ENCODE data around the gene PPP2R5A.
"Not testable (repeated sequence)": the region's sequence is repeated elsewhere in the genome, so short reads cannot be mapped to it uniquely, and the experiment has no call there.

PPP2R5A gene

GRCh38 chr1:212297338-212297737, 12.1 kb downstream of the PPP2R5A start:
- DNase-seq (ENCODE audit: low read depth in 2 of 2) = no peak

DNA sequence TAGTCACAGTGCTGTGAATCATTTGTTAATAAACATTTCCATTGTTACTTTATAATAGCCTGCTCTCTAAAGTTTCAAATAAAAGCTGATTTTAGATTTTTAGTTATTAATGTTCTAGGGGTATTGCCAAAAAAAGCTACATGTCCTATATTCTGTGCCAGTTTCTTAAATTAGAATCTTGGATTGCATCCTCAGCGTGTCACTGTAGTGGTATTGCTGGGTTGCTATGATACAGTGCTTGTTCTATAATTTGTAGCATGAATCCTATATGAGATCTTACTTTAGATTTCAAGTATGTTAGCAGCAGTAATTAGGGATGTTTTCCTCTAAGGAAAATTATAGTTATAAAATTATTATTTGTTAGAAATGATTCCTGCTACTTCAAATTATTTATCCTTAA, 16.4 kb downstream of the PPP2R5A start:
- DNase-seq (ENCODE audit: low read depth in 2 of 2) = no peak

DNA sequence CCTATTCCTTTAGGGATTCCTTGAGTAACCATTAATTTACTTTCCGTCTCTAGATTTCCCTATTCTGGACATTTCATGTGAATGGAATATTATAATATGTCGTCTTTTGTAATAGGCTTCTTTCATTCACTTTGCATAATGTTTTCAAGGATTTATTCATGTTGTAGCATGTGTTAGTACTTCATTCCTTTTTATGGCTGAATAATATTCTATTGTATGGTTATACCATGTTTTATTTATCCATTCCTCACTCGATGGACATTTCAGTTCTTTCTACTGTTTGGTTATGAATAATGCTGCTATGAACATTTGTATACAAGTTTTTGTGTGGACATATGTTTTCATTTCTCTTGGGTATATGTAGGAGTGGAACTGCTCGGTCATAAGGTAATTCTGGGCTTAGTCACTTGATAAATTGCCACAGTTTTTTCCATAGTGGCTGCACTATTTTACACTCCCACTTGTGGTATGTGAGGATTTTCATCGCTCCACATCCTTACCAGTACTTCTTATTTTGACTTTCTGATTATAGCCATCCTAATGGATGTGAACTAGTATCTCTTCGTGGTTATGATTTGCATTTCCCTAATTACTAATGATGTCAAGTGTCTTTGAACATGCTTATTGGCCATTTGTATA, 17.7 kb downstream of the PPP2R5A start:
- no peak for DNase-seq (ENCODE audit: low read depth in 2 of 2)

- DNase-seq (ENCODE audit: low read depth in 2 of 2) = no peak
These were observed 20.1 kb downstream of the PPP2R5A start for GRCh38 chr1:212305342-212305741.

DNA sequence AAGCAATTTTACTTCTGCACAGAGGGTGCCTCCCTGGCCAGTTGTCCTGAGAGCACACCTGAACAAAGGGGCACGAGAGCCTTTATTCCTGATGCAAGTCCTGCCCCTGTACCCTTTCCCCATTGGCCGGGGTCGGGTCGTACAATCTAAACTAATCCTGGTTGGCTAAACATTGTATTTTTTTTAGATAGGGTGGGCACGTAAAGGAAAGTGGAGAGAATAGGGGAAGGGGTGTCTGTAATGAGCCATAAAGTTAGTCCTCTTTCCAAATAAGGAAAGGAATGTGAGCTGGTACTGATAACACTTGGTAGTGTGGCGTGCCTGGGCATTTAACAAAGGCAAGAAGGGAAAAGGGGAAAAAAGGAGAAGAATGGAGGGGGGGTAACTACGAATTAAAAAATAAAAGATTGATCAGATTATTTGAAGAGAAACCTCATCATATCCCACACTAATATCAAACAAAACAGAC, 20.8 kb downstream of the PPP2R5A start:
- DNase-seq (ENCODE audit: low read depth in 2 of 2) = not testable (repeated sequence)

- no peak for DNase-seq (ENCODE audit: low read depth in 2 of 2)
These were observed 24.8 kb downstream of the PPP2R5A start for GRCh38 chr1:212309967-212310366.

GRCh38 chr1:212310383-212310782, 25.2 kb downstream of the PPP2R5A start:
- no peak for DNase-seq (ENCODE audit: low read depth in 2 of 2)

DNA sequence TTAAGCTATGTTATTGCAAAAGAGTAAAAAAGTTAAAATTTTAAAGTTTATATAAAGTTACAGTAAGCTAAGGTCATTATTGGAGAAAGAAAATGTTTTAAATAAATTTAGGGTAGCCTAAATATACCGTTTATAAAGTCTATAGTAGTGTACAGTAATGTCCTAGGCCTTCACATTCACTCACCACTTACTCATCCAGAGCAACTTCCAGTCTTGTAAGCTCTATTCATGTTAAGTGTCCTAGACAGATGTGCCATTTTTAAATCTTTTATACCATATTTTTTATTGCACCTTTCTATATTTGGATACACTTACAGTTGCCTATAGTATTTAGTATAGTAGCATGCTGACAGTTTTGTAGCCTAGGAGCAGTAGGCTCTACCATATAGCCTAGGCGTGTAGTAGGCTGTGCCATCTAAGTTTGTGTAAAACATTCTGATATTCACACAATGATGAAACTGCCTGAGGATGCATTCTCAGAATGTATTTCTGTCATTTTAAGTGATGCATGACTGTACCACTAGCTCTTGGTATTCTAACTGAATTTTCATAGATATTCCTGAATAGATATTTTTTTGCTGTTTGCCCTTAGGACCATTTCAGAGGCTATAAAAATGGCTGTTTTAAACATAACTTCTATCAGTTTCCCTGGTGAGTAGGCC, 26.8 kb downstream of the PPP2R5A start:
- DNase-seq (ENCODE audit: low read depth in 2 of 2) = no peak

DNA sequence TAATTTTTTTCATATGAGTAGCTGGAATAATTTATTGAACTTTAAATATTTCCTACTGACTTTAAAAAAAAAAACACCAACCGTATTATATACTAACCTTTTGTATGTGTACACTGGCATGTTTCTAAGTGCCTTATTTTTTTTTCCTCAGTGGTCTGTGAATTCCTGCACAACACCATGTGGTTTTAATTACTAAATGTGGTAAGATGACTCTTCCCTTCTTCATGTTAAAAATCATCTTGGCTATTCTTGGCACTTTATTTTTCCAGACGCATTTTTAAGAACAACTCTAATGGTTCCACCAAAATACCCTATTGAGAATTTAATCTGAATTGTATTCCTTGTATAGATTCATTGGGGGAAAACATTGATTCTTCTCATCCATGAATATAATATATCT, 28.4 kb downstream of the PPP2R5A start:
- no peak for DNase-seq (ENCODE audit: low read depth in 2 of 2)

GRCh38 chr1:212315184-212315583, 30.0 kb downstream of the PPP2R5A start:
- DNase-seq (ENCODE audit: low read depth in 2 of 2) = no peak

DNA sequence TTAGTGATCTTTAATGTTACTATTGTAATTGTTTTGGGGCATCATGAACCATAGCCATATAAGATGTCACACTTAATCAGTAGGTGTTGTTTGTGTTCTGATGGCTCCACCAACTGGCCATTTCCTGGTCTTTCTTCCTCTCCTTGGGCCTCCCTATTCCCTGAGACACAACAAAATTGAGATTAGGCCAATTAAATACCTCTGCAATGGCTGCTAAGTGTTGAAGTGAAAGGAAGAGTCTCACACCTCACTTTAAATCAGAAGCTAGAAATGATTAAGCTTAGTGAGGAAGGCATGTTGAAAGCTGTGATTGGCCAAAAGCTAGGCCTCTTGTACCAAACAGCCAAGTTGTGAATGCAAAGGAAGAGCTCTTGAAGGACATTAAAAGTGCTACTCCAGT, 30.7 kb downstream of the PPP2R5A start:
- DNase-seq (ENCODE audit: low read depth in 2 of 2) = no peak

GRCh38 chr1:212317916-212318315, 32.7 kb downstream of the PPP2R5A start:
- no peak for DNase-seq (ENCODE audit: low read depth in 2 of 2)

DNA sequence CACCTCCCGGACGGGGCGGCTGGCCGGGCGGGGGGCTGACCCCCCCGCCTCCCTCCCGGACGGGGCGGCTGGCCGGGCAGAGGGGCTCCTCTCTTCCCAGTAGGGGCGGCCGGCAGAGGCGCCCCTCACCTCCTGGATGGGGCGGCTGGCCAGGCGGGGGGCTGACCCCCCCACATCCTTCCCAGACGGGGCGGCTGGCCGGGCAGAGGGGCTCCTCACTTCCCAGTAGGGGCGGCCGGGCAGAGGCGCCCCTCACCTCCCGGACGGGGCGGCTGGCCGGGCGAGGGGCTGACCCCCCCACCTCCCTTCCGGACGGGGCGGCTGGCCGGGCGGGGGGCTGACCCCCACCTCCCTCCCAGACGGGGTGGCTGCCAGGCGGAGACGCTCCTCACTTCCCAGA, 35.8 kb downstream of the PPP2R5A start:
- DNase-seq (ENCODE audit: low read depth in 2 of 2) = not testable (repeated sequence)

DNA sequence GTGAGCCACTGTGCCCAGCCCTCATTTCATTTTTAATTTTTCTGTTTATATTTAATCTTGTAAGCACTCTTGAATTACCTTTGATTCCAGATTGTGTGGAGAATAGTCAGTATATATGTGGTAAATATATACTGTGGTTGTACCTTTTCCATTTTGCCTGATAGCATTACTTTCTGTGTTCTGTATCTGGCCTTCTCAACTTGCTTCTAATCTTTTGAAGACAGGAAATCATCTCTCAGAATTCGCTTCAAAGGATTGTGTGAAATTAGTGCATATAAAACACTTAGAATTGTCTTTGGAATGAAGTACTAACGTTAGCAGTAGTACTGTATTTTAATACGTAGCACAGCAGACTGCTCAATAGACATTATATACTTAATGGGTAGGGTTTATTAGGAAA, 37.9 kb downstream of the PPP2R5A start:
- no peak for DNase-seq (ENCODE audit: low read depth in 2 of 2)

GRCh38 chr1:212326541-212326940, 41.3 kb downstream of the PPP2R5A start:
- no peak for DNase-seq (ENCODE audit: low read depth in 2 of 2)

DNA sequence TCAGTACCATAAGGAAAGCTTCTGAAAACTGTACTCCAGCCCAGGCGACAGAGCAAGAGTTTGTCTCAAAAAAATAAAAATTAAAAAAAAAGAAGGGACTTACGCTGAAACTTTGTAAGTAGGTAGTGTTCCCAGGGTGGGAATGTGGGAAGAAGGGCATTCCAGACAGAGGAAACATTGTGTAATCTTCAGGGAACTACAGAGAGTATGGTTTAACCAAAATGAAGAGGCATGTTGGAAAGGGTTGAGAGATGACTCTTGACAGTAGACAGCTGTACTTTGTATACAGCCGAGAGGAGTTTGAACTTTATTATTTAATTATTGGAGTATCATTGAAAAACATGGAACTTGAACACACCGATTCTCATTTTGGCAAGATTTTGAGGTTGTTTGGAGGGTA, 43.0 kb downstream of the PPP2R5A start:
- DNase-seq (ENCODE audit: low read depth in 2 of 2) = no peak

GRCh38 chr1:212329105-212329504, 43.9 kb downstream of the PPP2R5A start:
- DNase-seq (ENCODE audit: low read depth in 2 of 2) = no peak

DNA sequence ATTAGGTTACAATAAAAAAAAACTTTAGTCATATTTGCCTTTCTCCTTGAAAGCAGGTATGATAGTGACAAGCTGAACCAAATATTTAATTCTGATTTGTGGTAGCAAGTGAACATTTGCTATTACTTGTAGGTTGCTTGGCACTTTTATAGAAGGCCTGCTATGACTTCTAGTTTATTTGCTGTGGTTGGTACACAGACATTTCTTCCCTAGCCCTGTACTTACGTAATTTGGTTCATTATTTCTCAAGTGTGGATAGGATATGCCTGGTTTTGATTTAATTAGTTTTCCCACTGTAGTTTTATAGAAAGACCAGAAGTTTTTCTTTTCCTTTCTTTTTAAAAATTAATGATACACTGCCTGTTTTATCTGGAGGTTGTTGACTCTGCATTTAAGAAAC, 55.9 kb downstream of the PPP2R5A start:
- DNase-seq (ENCODE audit: low read depth in 2 of 2) = no peak

DNA sequence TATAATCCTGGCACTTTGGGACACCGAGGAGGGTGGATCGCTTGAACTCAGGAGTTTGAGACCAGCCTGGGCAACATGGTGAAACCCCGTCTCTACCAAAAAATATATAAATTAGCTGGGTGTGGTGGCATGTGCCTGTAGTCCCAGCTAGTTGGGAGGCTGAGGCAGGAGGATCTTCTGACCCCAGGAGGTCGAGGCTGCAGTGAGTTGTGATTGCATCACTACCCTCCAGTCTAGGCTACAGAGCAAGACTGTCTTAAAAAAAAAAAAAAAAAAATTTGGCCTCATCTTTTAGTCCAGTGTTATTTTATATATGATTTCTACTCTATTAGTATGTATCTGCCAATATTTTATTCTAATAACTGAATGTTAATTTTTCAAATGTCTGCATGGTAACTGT, 59.7 kb downstream of the PPP2R5A start:
- DNase-seq (ENCODE audit: low read depth in 2 of 2) = no peak

GRCh38 chr1:212346601-212347000, 61.4 kb downstream of the PPP2R5A start:
- DNase-seq (ENCODE audit: low read depth in 2 of 2) = no peak

DNA sequence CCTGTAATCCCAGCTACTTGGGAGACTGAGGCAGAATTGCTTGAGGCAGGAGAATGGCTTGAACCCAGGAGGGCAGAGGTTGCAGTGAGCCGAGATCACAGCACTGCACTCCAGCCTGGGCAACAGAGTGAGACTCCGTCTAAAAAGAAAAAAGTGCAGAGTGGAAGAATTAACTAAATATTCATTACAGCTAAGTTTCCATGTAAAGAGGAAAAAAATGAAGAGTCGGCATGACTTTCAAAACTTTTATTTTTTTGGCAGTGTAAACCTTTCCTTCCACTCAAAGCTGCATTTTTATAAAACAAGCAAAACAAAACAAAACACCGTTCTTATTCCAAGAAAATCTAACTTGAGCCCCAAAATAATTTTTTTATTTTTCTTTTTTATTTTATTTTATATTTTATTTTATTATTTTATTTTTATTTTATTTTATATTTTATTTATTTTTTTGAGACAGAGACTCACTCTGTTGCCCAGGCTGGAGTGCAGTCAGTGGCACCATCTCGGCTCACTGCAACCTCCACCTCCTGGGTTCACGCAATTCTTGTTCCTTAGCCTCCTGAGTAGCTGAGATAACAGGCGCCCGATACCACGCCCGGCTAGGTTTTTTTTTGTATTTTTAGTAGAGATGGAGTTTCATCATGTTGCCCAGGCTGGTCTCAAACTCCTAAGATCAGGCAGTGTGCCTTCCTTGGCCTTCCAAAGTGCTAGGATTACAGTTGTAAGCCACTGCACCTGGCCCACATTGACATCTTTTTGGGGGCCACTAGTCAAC, 66.6 kb downstream of the PPP2R5A start:
- DNase-seq (ENCODE audit: low read depth in 2 of 2) = no peak

- DNase-seq (ENCODE audit: low read depth in 2 of 2) = no peak
These were observed 68.0 kb downstream of the PPP2R5A start for GRCh38 chr1:212353181-212353580.

DNA sequence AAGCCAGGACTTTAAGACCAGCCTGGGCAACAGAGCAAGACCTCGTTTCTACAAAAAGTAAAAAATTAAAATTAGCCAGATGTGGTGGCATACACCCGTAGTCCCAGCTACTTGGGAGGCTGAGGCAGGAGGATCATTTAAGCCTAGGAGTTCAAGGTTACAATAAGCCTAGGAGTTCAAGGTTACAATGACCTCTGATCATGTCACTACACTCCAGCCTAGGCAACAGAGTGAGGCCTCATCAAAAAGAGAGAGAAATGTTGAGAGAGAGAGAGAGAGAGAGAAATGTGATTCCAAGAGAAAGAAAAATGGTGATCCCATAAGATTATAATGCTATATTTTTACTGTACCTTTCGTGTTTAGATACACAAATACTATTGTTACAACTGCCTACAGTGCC, 69.3 kb downstream of the PPP2R5A start:
- DNase-seq (ENCODE audit: low read depth in 2 of 2) = no peak

Data from stimulated activated CD4-positive, alpha-beta T cell treated with anti-CD3 and anti-CD28 coated beads, Interleukin-12 subunit alpha, Interleukin-12 subunit beta, amount 100 ng/mL, for 24 hours (primary cell).